Stomach (tissue), 9 donors: ENCODE results near the gene PRR5. TPM values are rescaled to one million over a fixed set of nuclear protein-coding genes. Genes with fewer than 3 reads are reported as not detected.
A peak's percentile ranks its signal among the peaks of the same experiment; 100 is the strongest.
"Not testable (repeated sequence)": the region's sequence is repeated elsewhere in the genome, so short reads cannot be mapped to it uniquely, and the experiment has no call there.

Source experiments
- DNase-seq, 2 donors: peaks; one replicate each; pipeline versions ENCODE4 v3.0.0 to v3.0.0-alpha.2; 2013 to 2019
- H3K27ac ChIP-seq, 5 donors: fragments of 200-600 bp in 4 of 5; sonication (generic) in 4 of 5; one replicate each; pipeline ENCODE4 v1.5.1; 2013 to 2019; ENCODE audit warnings: mild to moderate bottlenecking in 1 of 5, moderate library complexity in 1 of 5
- H3K27me3 ChIP-seq, 3 donors: fragments of 200-600 bp; sonication (generic); one replicate each; pipeline ENCODE4 v1.5.1; 2017 to 2019; ENCODE audit warnings: mixed run types in 1 of 3
- H3K36me3 ChIP-seq, 4 donors: fragments of 200-600 bp; sonication (generic); 1 replicate in 3 of 4; 2 replicates in 1 of 4; pipeline ENCODE4 v1.5.1; 2016 to 2019
- H3K4me1 ChIP-seq, 4 donors: fragments of 200-600 bp; sonication (generic); one replicate each; pipeline ENCODE4 v1.5.1; 2016 to 2019
- H3K4me3 ChIP-seq, 4 donors: fragments of 200-600 bp; sonication (generic) in 3 of 4; one replicate each; pipeline ENCODE4 v1.5.1; 2016 to 2019; ENCODE audit warnings: mild to moderate bottlenecking in 1 of 4
- H3K9me3 ChIP-seq, 4 donors: fragments of 200-600 bp; sonication (generic); one replicate each; pipeline ENCODE4 v1.5.1; 2016 to 2019
- EP300 ChIP-seq: sonication (generic); formaldehyde crosslinking; IDR thresholded peaks from one replicate; pipeline ENCODE4 v1.6.1; 2017; ENCODE audit warnings: antibody characterized with exemption
- POLR2A ChIP-seq, 4 donors: fragments of 450-650 bp; IDR thresholded peaks; one replicate each; pipeline ENCODE4 v1.6.1; 2016; ENCODE audit warnings: antibody characterized with exemption in 4 of 4, control low read depth in 2 of 4, mild to moderate bottlenecking in 1 of 4, moderate library complexity in 1 of 4
- POLR2AphosphoS5 ChIP-seq, 3 donors: sonication (generic); formaldehyde crosslinking; IDR thresholded peaks; one replicate each; pipeline ENCODE4 v1.6.1; 2016; ENCODE audit warnings: antibody characterized with exemption in 3 of 3
- WGBS, 5 donors: extraction: QIAGEN DNeasy Blood & Tissue Kit in 3 of 5; methylation state at CpG; one replicate each; pipeline versions ENCODE4 v1.1.5 to v1.1.7; 2013 to 2018; 5-methylcytosine and 5-hydroxymethylcytosine counted together
- intact Hi-C: fragments of 100-400 bp; cut with DNase I; formaldehyde crosslinking; loops from one replicate; pipeline ENCODE4 v1.15.1; 2023; ENCODE audit warnings: low total_unique reads
- polyA plus RNA-seq, 3 donors: library from polyadenylated mRNA; stranded (reverse); fragments of 200-250 nt; gene quantifications; one replicate each; pipeline ENCODE4 v1.2.3, GENCODE V29; 2013
- total RNA-seq, 5 donors: library from RNA; depleted of rRNA; stranded (reverse); fragments of >200 nt; gene quantifications; one replicate each; pipeline versions ENCODE4 v1.1.0 to v1.2.3, GENCODE V29; 2014 to 2016
- TF ChIP-seq, protein P1 (sequence below), 7 experiments: fragments of 450-650 bp in 4 of 7; fragments of 200-600 bp in 3 of 7; sonication (generic) in 3 of 7; IDR thresholded peaks; one replicate each; pipeline ENCODE4 v1.5.1; 2016 to 2019; ENCODE audit warnings: antibody characterized with exemption in 7 of 7, control low read depth in 2 of 7, mild to moderate bottlenecking in 1 of 7
- donor health status: healthy with polysubstance abuse.
- donor health status: Bipolar disorder and iron deficiency.
- donor health status: healthy.

Gene PRR5
- total and polyA plus RNA-seq, 8 donors, result 8.3 to 36.5 (median 17.9) TPM; not detected in 1

DNA sequence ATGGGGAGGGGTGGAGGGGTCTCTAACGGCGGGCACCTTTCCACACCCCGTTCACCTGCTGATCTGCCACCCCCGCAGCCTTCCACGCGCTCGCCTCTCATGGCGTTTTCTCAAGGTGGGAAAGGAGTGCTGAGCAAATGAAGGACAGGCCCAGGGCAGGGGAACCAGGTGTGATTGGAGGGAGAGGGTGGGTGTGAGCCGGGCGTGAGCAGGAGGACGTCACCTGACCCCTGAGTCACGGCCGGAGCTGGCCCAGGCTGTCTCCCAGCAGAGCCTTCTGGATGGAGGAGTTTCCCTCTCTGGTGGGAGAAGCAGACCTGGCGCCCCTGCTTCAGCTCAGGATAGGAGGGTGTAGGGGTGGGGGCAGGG, 36.3 kb downstream of the PRR5 start:
- H3K36me3 ChIP-seq, result no peaks in the 10 kb centered on the region
- DNase-seq, result peak; percentile 70 to 88
- H3K4me3 ChIP-seq, result no peak overlapping the region
- H3K27ac ChIP-seq, result peak overlapping the region in 2 of 5 donors; percentile 20 to 50
- peaks cover 0 to 50% (median 0%) of the 10 kb centered on the region in 3 donors for H3K27me3 ChIP-seq
- H3K4me1 ChIP-seq, result peaks cover 0 to 35% (median 15%) of the 10 kb centered on the region in 4 donors
- peak in 1 of 3 donors; percentile 59 for TF ChIP-seq POLR2AphosphoS5 (IDR thresholded peaks at IDR 0.05)
- no peak for TF ChIP-seq EP300
- no peaks in the 10 kb centered on the region for H3K9me3 ChIP-seq
- intact Hi-C loops, result loop anchor here (5.0 kb wide), 1 partner anchor 41 kb away; no protein-coding TSS in a partner anchor
- 17 to 45% (median 23%) methylated on average over 14 of the region's 14 CpGs for WGBS, 5 donors

DNA sequence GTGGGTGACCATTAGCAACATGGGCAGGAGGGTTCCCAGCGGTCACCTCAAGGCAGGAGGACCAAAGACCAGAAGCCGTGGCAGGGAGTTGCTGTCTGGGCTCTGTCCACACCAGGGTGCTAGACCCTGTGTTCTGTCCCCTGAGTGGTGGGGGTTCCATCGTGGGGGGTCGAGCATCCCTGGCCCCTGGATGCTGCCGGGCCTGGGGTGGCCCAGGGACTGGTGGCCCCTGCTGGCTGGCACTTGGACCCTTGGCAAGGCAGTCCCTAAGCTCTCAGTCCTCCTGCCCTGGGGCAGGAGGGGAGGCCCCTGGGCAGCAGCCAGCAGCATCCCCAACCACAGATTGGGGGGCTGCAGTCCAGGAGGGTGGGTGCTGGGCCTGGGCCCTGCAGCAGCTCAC, 37.0 kb downstream of the PRR5 start:
- TF ChIP-seq, protein P1, sequence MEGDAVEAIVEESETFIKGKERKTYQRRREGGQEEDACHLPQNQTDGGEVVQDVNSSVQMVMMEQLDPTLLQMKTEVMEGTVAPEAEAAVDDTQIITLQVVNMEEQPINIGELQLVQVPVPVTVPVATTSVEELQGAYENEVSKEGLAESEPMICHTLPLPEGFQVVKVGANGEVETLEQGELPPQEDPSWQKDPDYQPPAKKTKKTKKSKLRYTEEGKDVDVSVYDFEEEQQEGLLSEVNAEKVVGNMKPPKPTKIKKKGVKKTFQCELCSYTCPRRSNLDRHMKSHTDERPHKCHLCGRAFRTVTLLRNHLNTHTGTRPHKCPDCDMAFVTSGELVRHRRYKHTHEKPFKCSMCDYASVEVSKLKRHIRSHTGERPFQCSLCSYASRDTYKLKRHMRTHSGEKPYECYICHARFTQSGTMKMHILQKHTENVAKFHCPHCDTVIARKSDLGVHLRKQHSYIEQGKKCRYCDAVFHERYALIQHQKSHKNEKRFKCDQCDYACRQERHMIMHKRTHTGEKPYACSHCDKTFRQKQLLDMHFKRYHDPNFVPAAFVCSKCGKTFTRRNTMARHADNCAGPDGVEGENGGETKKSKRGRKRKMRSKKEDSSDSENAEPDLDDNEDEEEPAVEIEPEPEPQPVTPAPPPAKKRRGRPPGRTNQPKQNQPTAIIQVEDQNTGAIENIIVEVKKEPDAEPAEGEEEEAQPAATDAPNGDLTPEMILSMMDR (IDR thresholded peaks at IDR 0.05), result no peak
- TF ChIP-seq EP300 (no peak), POLR2AphosphoS5 (IDR thresholded peaks at IDR 0.05) (no peak), POLR2A (IDR thresholded peaks at IDR 0.05) (no peak)
- intact Hi-C loops, result loop anchor here (5.0 kb wide), 1 partner anchor 42 kb away; no protein-coding TSS in a partner anchor
- no peak for DNase-seq

DNA sequence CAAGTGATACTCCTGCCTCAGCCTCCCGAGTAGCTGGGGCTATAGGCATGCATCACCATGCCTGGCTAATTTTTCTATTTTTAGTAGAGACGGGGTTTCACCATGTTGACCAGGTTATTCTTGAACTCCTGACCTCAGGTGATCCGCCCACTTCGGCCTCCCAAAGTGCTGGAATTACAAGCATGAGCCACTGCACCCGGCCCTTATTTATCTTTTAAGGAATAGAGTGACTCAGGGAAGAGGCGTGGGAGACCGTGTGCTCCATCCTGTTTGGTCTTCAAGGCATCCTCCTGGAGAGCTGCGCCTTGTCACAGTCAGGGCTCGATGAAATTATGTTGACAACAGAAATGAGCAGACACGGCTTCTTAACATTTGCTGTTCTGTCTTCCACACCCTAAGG, 37.7 kb downstream of the PRR5 start:
- H3K4me3 ChIP-seq, result not testable (repeated sequence)
- H3K27me3 ChIP-seq, result peaks cover 0 to 54% (median 0%) of the 10 kb centered on the region in 3 donors
- intact Hi-C loops, result loop anchor here (5.0 kb wide), 1 partner anchor 42 kb away; no protein-coding TSS in a partner anchor

More for the DNA sequence above, 37.0 kb downstream of the PRR5 start:
- peaks cover 0 to 51% (median 0%) of the 10 kb centered on the region in 3 donors for H3K27me3 ChIP-seq
- H3K4me3 ChIP-seq, result no peak overlapping the region
- WGBS, 5 donors, result 50 to 88% (median 85%) methylated on average over 1 to 5 of the region's 5 CpGs
- peaks cover 0 to 35% (median 15%) of the 10 kb centered on the region in 4 donors for H3K4me1 ChIP-seq
- H3K27ac ChIP-seq, result peak overlapping the region in 2 of 5 donors; percentile 20 to 50
- H3K36me3 ChIP-seq, result no peaks in the 10 kb centered on the region
- H3K9me3 ChIP-seq, result no peaks in the 10 kb centered on the region

DNA sequence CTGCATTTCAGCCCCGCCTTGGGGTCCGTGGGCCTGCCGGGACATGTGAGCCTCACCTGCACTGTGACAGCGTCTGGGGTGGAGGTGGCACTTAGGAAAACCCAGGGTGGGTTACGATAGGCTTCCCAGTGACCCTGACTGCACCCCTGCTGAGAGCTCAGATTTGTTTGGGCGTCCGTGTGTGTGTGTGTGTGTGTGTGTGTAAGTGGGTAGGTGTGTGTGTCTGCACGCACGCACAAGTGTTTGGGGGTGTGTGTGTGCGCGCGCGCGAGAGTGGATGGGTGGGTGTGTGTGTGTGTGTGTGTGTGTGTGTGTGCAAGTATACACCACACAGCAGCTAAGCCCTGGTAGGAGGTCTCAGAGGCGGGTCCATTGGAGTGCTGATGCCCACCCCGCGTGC, 38.3 kb downstream of the PRR5 start:
- WGBS, 5 donors, result 75 to 89% (median 82%) methylated on average over 11 to 17 of the region's 17 CpGs
- H3K27me3 ChIP-seq, result peaks cover 0 to 57% (median 0%) of the 10 kb centered on the region in 3 donors
- no peak for DNase-seq

More for the DNA sequence above, 37.7 kb downstream of the PRR5 start:
- peaks cover 0 to 35% (median 15%) of the 10 kb centered on the region in 4 donors for H3K4me1 ChIP-seq
- not testable (repeated sequence) for H3K36me3 ChIP-seq, DNase-seq, H3K9me3 ChIP-seq
- 35 to 57% (median 39%) methylated on average over 10 of the region's 10 CpGs for WGBS, 5 donors
- peak overlapping the region in 1 of 5 donors; percentile 50 for H3K27ac ChIP-seq

DNA sequence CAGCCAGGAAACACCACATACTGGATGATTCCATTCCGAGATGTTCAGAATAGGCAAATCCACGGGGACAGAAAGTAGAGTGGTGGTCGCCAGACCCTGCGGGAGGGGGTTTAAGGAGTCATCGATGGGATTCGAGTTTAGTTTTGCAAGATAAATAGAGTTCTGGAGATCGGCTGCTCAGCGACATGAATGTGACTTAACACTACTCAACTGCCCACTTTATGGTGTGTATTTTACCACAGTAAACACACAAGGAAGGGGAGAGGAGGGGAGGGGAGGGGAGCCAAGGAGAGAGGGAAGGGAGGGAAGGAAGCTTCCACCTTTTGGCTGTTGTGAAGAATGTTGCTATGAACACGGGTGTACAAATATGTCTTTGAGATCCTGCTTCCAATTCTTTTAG, 39.9 kb downstream of the PRR5 start:
- H3K36me3 ChIP-seq, result no peaks in the 10 kb centered on the region
- no peak overlapping the region for H3K4me3 ChIP-seq
- TF ChIP-seq, protein P1 (IDR thresholded peaks at IDR 0.05), result no peak
- no peak for TF ChIP-seq POLR2AphosphoS5 (IDR thresholded peaks at IDR 0.05)
- no peak for TF ChIP-seq EP300
- TF ChIP-seq POLR2A (IDR thresholded peaks at IDR 0.05), result no peak
- WGBS, 5 donors, result 29 to 51% (median 41%) methylated on average over 9 of the region's 9 CpGs
- H3K4me1 ChIP-seq, result peaks cover 7 to 44% (median 21%) of the 10 kb centered on the region in 4 donors
- DNase-seq, result no peak
- peaks cover 0 to 49% (median 0%) of the 10 kb centered on the region in 3 donors for H3K27me3 ChIP-seq
- intact Hi-C loops, result no loop called here
- H3K9me3 ChIP-seq, result no peaks in the 10 kb centered on the region
- no peak overlapping the region for H3K27ac ChIP-seq

More for the DNA sequence above, 38.3 kb downstream of the PRR5 start:
- Histone ChIP-seq H3K36me3 (no peaks in the 10 kb centered on the region), H3K4me3 (no peak overlapping the region), H3K4me1 (peaks cover 0 to 35% (median 15%) of the 10 kb centered on the region in 4 donors), H3K27ac (no peak overlapping the region), H3K9me3 (no peaks in the 10 kb centered on the region)
- intact Hi-C loops, result no loop called here
- TF ChIP-seq EP300 (no peak), POLR2A (IDR thresholded peaks at IDR 0.05) (no peak), POLR2AphosphoS5 (IDR thresholded peaks at IDR 0.05) (no peak)
- TF ChIP-seq, protein P1 (IDR thresholded peaks at IDR 0.05), result no peak
